HG03457 (cell line): ENCODE data around the gene ARFGAP1.

Experiments
- ATAC-seq: cut with Tn5 transposase; IDR thresholded peaks from one replicate; pipeline ENCODE4 v1.9.1; 2021; ENCODE audit warnings: moderate number of reproducible peaks; ENCODE audit not compliant: unreplicated experiment

The ARFGAP1 gene

GRCh38 chr20:63317601-63318291 is 45.1 kb downstream of the ARFGAP1 start:
- no peak for ATAC-seq

- ATAC-seq, result no peak
Observed at GRCh38 chr20:63318391-63319163, 46.0 kb downstream of the ARFGAP1 start.

GRCh38 chr20:63319164-63320040 is 46.8 kb downstream of the ARFGAP1 start:
- no peak for ATAC-seq

GRCh38 chr20:63320041-63320511 is 47.5 kb downstream of the ARFGAP1 start:
- no peak for ATAC-seq

- no peak for ATAC-seq
Observed at GRCh38 chr20:63320616-63321147, 48.1 kb downstream of the ARFGAP1 start.

- ATAC-seq, result no peak
Observed at GRCh38 chr20:63321148-63321831, 48.7 kb downstream of the ARFGAP1 start.

- no peak for ATAC-seq
Observed at GRCh38 chr20:63322146-63322932, 49.7 kb downstream of the ARFGAP1 start.

GRCh38 chr20:63322933-63323273 is 50.3 kb downstream of the ARFGAP1 start:
- no peak for ATAC-seq

- no peak for ATAC-seq
Observed at GRCh38 chr20:63323357-63323981, 50.9 kb downstream of the ARFGAP1 start.

GRCh38 chr20:63325021-63325471 is 52.4 kb downstream of the ARFGAP1 start:
- ATAC-seq, result no peak

GRCh38 chr20:63325554-63326313 is 53.1 kb downstream of the ARFGAP1 start:
- no peak for ATAC-seq

- no peak for ATAC-seq
Observed at GRCh38 chr20:63326314-63327230, 54.0 kb downstream of the ARFGAP1 start.

GRCh38 chr20:63327231-63327745 is 54.7 kb downstream of the ARFGAP1 start:
- ATAC-seq, result no peak

GRCh38 chr20:63328026-63328700 is 55.5 kb downstream of the ARFGAP1 start:
- ATAC-seq, result no peak

GRCh38 chr20:63328718-63329275 is 56.2 kb downstream of the ARFGAP1 start:
- ATAC-seq, result no peak

GRCh38 chr20:63329331-63330083 is 56.9 kb downstream of the ARFGAP1 start:
- ATAC-seq, result no peak
